AML-193 (cell line): ENCODE results near the gene PDE6B.
"Not testable (repeated sequence)": the region's sequence is repeated elsewhere in the genome, so short reads cannot be mapped to it uniquely, and the experiment has no call there.

Source experiments
- DNase-seq, 2 experiments: peaks; one replicate each; lab custom pipeline; 2025; lab: John Stamatoyannopoulos, UW

PDE6B gene

DNA sequence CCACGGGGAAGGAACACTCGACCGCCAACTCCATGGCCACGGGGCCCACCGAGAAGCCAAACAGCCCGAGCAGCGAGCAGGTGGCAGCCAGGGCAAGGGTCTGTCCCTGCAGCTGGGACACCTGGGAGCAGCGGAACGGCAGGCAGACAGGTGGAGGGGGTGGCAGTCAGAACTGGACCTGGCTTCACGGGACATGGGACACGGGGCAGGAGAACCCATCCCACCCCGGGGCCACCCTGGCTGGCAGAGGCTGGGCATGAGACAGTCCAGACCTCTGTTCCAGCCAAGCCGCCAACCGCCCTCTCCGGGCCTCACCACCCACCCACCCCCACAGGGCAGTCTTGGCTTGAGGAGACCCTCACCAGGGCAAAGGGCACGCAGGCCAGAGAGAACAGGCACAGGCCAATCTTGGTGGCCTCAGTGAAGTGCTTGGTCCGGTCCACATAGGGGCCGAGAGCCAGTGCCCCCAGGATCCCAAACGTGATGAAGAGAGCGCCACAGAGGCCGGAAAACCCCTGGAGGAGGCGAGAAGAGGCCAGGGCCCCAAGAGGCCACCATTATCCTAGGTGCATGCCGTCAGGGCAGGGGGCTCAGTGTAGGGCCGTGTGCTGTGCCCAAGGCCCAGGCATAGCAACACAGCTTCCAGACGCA lies 58.0 kb downstream of the PDE6B start:
- DNase-seq, result no peak

DNA sequence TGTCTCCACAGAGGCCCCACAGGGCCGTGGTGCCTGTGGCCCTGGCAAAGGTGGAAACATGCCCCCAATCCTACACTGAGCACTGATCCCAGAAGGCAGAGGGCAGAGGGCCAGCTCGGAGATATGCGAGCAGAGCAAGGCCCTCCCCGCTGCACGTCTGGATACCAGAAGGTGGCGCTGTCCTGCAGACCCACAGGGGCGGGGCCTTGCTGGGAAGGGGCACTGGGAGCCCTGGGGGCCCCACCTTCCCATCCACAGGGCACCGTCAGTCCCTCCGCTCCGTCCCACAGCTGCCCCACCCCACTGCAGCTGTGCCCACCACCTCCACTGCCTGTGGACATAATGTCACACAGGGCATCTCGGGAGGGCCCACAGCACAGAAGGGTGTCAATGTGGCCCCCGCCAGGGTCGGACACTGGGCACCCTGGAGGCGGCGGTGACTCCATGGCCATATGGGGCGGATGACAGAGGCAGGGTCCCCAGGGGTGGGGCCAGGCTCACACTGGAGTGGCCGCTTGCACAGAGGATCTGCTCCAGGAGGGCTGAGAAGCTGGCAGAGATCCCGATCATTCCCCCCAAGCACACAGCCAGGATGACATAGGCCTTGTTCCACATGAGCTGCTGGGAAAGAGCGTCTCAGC lies 58.7 kb downstream of the PDE6B start:
- DNase-seq, result no peak

DNA sequence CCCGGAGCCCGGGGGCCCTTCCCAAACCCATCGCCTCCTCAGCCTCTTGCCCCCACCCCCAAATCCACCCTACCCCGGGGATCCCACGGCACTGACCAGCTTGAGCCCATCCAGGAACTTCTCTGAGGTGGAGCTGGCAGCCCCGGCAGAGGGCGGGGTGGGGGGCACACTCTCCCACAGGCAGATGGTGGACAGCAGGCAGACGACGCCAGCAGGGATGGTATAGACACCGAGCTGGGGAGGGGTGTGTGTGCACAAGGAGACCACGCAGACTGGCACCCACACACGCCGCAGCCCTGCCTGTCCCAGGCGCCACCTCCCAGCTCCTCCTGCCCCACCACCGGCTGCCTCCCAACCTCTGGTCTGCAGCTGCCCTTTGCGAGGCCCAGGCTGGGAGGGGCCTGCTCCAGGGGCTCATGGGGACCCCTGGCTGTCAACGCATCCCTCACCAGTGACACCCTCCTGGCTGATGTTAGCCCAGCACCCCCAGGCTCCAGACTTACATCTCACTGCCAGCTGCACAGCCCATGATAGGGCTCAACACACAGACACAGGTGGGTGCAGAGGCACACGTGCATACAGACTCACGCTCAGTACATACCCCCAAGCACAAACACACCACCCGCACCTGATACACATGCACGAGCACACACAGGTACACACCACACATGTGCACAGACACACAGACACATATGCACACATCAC lies 59.4 kb downstream of the PDE6B start:
- no peak for DNase-seq

DNA sequence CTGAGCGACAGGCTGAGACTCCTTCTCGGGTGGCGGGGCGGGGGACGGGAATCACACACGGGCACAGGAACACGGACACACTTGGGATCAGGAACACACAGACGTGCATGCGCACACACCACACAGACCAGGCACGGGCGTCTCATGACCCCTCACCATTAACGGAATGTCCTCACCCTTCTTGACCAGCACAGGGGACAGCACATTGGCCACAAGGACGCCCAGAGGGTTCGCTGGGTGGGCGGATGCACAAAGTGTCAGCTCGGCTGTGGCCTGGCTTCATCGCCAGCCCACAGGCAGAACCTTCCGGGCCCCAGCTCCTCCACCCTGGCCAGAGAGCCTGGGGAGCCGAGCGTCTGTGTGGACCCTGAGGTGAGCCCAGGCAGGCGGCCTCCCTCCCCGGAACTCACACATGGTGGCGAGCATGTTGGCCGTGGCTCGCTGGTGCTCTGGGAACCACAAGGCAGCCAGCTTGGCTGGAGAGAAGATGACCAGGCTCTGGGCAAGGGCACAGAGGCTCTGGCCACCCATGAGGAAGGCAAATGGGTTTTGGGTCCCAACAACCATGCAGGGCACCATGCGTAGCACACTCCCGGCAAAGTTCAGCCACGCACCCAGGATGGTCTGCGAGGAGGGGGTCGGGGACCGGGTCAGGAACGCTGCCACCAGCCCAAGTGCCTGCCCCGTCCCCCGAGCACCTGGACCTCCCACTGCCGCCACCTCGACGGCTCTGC lies 60.5 kb downstream of the PDE6B start:
- DNase-seq, result no peak

DNA sequence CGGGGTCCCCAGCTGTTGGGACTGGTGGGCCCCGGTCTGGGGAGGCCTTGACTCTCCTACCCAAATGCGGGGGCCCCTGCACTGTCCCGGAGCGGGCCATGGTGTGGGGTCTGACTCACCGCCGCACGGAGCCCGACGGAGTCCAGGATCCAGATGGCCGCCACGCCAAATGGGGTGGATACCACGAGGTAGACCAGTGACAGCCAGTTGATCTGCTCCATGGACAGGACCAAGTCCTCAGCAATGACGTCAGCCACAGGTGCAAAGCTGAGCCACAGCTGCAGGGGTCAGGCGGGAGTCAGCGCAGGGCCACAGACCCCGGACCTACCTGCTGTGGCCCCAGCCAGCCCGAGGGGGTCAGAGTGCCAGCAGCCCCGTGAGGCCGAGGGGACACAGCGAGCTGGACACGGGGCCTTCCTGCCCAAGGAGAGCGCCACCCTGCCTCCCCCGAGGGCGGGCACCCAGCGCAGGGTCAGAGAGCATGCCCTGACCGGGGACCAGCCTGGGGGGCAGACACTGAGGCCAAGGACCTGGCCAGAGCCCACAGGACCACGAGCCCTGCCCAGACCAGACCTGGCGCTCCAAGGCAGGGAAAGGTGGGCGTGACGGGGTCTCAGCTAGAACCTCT lies 61.2 kb downstream of the PDE6B start:
- DNase-seq, result no peak

DNA sequence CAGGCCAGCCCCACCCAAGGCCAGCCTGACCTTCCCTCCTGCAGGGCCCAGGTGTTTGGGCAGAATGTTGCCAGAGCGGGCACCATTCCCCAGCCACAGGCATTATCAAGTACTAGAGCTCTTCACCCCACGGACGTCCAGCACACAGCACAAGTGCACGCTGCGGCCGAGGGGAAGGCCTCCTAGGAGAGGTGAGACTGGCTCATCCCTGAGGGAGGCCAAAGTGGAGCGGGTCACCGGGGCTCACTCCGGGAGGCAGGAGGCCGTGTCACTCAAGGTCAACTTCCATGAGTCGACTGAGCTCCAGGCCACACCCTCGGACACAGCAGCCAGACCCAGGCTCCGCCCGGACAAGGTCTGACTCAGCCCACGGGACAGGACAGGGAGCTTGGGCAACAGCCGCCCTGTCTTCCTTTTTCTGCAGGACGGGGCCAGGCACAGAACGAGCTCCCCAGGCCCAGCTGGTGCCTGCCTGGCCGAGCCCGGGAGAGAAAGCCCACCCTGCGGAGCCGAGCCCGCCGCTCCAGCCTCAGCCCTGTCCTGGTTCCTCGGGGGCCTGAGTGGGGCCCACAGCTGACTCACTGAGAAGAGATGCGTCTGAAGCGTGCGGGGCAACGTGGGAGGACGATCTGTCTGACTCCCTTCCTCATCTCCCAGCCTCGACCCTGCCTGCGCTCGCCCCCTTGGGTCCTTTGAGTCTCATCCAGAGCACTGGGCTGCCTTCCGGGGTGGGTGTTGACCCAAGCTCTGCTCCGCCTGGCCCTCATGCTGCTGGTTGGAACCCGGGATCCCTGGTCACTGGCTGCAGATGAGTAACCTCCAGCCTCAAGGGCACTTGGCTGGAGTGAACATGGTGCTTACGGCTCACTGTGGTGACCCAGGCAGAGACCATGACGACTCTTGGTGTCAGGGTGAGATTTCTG lies 61.9 kb downstream of the PDE6B start:
- DNase-seq, result no peak

DNA sequence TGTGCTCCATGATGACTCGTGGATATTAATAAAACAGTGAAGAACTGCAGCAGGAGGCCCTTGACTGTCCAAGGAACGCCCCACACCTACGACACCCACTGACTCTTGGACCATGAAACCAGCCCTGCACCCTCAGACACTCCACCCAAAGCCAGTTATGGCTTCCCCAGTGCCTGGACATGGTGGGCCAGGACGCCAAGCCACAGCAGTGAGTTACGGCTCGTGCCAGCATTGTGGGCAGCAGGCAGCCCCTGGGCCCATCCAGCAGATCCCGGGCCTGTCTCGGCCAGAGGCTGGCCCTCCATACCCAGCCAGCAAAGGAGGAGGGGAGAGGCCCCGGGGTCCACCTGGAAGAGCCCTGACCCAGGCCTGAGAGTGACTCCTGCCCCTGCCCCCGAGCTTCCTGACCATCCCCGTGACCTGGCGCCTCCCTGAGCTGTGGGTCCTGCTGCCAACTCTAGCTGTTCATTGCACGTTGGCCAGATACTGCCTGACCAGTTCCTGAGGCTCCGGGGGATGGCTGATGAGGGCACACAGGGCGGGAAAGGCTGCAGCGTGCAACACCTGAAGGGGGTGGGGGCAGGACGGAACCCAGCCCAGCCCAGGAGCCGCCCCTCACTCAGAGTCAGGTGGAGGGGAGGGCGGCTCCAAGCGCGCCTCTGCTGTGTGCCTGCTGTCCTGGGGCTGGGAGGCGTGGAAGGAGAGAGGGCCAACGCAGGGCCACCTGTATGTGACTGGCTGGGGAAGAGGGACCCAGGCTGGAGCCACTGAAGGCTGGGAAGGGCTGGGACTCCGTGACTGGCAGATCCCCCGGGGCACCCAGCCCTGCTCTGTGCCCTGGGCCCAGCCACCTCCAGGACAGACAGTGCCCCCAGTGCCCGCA lies 62.8 kb downstream of the PDE6B start:
- no peak for DNase-seq

DNA sequence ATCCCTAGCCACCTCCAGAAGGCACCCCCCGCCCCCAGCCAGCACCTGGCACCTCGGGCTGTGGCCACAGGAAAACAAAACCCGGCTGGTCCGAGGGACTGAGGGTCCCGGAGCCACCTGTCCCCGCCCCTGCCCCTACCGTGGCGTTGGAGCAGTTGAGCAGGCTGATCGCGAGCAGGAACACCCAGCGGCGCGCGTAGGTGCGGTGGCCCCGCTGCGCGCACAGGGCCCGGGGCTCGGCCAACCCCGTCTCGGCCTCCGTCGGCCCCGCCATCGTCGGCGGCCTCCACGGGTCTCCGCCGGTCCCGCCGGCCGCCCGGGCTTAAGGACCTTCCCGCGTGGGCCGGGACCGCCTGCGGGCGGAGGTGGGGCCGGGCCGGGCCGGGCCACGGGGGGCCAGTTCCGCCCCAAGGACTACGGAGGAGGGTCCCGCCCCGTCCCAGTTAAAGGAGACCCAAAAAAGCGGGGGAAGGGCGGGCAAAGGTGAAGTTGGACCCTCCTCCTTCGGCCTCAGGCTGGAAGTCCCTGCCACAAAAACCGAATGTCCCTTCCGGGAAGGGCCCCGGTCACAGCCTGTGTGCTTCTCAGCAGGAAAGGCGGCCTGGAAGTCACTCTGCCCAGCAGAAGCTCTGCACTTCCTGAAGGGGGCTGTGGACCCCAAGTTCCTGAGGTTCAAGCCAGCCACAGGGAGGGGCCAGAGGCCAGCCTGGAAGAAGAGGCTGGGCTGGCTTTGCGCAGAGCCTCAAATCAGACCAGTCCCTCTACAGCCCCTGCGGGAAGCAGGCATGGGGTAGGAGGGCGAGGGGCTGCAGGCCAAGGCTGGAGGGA lies 63.7 kb downstream of the PDE6B start, which contains the start of gene SLC49A3:
Gene SLC49A3 (minus strand): TSS at position 298 of the 828 bp plus-strand sequence. CDS start 24 bp downstream, at position 274.
- DNase-seq, result no peak

DNA sequence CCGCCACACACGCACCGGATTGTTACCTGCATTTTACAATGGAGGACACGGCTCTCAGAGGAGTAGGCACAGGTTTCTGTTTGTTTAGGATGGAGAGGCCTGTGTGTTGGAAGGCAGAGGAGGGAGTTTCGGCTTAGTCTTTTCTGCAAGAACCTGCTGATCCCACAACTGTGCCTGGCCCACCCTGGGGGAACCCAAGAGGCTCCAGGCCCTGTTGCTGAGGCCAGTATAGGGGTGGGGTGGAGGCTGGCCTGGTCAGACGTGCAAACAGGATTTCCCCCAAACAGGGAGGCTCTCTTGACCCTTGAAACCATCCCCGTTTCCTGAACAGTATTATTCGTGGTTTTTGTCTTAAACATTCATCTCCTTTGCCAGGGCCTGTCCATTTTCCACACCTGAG lies 64.3 kb downstream of the PDE6B start:
- DNase-seq, result no peak

DNA sequence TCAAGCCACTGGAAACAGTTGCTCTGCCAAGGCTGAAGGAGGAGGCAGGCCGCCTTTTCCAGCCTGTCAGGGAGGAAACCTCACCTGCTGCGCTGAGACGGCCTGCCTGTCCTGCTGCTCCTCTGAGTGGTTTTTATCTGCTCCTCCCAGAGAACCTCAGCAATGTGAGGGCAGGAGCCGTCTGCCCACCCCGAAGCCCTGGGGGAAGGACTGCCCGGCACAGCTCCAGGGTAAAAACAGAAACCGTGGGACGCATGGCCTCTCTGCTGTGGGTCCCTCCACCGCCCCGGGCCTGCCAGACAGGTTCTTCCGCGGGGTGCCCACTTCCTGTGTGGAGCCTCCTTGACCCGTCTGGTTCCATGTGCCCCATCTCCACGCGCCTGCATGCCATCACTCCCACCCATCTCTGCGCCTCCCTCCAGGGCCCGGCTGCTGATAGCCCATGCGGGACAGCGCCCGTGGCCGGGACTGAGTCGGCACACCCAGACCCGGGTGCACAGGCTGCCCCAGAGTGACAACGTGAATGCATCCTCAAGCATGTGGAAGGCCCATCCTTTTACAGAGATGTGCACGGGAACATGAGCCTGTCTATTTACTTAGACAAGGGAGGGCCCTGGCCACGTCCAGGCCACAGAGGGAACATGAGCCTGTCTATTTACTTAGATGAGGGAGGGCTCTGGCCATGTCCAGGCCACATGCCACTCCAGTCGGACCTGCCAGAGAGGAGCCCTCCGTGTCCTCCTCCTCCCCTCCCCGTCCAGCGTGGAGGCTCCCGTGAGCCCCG lies 67.6 kb downstream of the PDE6B start:
- DNase-seq, result no peak

DNA sequence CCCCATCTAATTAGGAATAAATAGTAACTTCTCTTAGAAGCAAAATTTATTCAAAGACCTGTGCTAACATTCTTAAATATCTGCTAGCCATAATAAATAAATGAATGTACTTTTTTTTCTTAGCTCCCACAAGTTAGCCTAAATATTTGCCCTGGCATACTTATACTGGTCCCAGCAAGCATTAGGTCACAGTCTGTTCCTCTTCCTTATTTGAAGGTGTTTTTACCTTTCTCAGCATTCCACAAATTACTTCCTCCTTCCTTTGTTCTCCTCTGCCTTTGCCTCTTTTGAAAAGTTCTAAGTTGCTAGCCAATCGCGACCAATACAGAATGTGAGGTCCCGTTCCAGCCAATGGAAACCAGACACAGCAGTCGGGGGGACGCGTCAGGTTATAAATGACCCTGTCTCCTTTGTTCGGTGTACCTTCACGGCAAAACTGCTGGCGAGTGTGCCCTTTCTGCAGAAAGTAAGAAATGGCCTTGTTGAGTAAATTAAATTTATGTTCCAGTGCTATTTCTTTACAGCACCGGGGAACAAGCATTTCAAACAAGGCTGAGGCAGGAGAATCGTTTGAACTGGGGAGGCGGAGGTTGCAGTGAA lies 69.1 kb downstream of the PDE6B start:
- DNase-seq, result not testable (repeated sequence)

DNA sequence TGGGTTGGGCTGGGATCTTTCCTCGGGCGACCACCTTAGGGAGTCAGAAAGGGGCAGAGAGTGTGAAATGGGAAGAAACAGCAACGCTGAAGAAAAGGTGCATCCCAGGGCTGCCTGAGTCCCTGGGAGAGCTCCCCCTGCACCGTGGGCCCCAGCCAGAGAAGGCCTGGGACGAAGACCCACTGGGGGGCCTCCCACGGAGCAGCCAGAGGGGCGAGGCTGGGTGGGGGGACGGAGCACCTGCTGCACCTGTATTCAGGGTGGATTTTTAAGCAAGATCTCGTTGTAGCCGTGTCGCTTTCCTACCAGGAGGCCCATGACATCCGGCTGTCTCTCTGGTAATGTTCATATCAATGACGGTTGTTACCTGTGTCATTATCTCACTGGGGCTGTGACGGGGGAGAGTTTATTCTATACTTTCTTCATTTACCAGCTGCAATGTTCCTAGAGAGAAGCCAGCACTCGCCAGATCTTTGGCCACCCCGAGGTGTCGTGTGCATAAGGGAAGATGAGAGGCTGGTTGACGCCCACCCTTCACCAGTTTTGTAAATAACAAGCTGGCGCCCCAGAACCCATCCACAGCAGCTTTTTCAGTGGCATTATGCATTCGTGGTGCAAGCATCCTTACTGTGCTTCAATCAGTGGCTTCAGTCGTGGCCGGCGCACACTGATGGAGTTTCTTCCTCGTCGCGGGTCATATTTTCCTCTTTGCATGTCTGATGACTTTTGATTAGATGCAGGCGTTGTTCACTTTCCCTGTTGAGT lies 74.6 kb downstream of the PDE6B start:
- DNase-seq, result no peak

DNA sequence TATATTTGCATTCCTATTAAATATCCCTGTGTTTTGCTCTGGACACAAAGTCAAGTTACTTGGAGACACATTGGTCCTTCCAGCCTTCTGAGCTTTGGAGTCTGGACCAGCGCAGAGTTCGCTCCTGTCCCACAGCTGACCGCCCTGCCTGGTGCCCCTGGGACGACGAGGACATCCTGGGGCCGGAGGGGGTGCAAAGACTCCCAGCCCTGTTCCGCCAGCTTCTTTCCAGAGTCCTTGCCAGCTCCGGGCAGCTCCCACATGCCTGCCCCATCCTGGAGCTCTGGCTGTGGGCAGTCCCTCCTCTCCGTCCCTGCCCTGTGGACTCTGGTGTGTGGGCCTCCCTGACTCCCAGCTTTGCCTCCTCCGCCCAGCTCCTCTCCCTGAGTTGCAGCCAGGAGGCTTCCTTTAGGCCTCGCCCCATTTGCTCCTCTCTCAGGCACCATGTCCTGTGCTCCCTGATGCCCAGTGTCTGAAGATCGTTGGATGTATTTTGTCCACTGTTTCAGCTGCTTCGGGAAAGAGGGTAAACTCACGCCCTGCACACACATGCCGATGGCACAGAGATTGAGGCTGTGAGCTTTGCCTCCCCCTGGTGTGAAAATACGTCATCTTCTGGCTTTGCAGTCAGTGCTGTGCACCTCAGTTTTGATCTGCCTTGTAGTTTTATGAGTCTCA lies 75.4 kb downstream of the PDE6B start:
- no peak for DNase-seq

DNA sequence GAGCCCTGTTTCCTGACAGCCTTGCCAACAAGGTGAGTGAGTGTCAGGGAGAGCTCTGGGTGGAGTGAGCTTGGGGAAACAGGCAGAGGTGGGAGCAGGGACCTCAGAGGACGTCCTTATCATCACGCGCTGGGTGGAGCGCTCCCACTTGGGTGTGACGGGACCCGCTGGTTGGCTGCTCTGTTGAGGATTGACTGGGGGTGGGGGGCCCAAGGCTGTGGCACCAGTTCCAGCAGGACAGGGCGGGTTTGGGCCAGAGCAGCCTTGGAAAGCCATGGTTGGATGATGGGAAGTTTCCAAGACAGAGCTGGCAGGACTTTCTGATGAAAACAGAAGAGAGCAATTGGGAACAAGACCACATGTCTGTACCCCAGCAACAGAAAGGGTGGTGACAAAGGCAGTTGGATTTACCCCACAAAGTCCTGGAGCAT lies 77.3 kb downstream of the PDE6B start:
- no peak for DNase-seq

DNA sequence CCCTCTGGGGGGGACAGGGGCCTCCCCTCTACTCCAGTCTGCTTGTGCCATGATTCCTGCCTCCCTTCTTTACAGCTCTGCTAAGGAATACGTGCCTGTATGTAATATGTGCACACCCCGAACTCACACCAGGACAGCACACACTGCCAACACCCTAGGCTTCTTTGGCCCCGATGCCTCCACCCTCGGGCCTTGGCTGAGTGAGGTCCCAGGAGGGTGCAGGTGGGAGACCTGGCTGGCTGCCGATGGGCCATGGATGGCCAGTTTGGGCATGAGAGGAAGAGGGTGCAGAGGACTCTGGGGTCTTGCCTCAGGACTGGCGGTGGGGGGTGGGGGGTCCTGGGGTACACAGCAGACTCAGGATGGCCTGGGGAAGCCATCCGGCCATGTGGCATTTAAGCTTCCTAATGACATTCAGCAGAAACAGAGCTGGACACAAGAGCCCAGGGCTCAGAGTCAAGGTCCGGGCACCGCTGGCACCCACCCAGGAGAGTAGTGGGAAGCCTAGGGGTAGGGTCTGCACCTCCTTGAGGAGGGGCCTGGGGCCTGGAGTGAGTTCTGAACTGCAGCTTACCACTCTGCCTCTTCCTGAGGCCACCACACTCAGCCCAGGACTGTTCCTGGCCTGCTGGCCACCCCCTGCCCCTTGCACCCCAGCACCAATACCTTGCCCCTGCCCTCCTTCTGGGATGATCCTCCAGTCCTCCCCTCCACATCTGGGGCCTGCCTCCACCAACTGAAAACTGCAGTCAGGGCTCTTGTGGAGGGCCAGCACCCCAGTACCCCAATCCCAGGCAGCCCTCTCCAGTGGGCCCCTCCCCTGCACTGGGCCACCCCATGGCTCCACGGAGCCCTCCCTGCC lies 78.2 kb downstream of the PDE6B start:
- DNase-seq, result no peak
